ENCODE data around the gene MTMR1. TPM values are rescaled to one million over a fixed set of nuclear protein-coding genes. Genes with fewer than 3 reads are reported as not detected.

MTMR1 gene
- total RNA-seq, 2 experiments from 2014 or later = 41.1 to 41.2 TPM

DNA sequence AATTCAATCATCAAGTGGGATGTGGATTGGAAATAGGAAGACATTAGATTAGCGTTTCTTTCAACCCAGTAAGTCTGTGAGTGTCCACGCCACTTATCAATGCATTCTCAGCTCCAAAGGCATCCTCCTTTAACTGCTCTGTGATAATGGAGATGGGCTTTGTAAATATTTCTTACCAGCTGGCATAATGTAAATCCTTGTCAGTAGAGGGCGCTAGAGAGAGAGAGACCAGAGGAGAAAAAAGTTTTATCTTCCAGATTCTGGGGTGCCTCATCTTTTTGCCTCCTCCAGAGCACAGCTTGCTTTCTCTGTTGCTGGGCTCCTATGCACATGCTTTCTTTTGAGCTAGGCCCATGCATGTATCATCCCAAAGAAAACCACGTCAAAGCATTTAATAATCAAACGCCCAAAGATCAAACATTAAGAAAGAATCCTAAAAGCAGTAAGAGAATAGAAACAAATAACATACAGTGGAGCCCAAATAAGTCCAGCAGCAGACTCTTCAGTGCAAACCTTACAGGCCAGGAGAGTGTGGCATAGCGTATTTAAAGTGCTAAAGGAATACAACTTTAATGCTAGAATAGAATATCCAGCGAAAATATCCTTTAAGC lies 9.6 kb upstream of the MTMR1 start:
- POLR2A ChIA-PET = interaction anchor here (1.0 kb wide), 1 partner anchor 10 kb away, joined by 6 read pairs; the partner anchor contains the start of gene MTMR1

DNA sequence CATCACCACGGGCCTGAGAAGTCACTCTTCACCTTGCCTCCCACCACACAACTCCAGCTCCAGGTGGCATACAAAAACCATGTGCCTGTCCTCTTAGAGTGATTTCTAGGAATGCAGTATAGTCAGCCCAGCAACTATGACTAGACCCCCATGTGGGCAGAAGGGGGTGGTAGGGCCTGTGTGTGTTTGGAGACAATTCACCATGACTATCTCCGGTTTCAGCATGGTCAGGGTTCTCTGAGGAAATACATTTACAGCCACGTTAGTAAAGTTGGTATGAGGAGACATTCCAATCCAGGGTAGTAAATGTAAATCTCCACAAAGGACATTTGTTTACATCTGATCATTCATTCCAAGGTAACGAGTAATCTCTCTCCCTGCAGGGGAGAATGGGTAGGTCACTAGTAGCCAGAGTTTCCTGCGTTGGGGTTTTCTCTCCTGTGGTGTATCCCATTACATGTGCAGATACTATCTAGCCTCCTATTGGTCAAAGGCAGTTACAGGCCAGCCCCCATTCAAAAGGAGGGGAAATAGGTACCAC lies 4.2 kb upstream of the MTMR1 start:
- Mint-ChIP-seq H3K4me1 (peaks cover 20% of the 10 kb centered on the region), H3K4me3 (no peak overlapping the region), H3K27ac (no peak overlapping the region), H3K9me3 (no peaks in the 10 kb centered on the region), H3K27me3 (no peaks in the 10 kb centered on the region), H3K36me3 (peaks cover 5% of the 10 kb centered on the region)
- POLR2A ChIA-PET = no interaction called here
- no peak for ATAC-seq (ENCODE audit: low read depth)
- DNase-seq = no peak

More for the DNA sequence above, 9.6 kb upstream of the MTMR1 start:
- Mint-ChIP-seq H3K36me3 (no peaks in the 10 kb centered on the region), H3K27me3 (no peaks in the 10 kb centered on the region), H3K4me1 (peaks cover 2% of the 10 kb centered on the region), H3K27ac (no peak overlapping the region), H3K9me3 (no peaks in the 10 kb centered on the region), H3K4me3 (no peak overlapping the region)
- ATAC-seq (ENCODE audit: low read depth) (peak; percentile 50), DNase-seq (no peak)

DNA sequence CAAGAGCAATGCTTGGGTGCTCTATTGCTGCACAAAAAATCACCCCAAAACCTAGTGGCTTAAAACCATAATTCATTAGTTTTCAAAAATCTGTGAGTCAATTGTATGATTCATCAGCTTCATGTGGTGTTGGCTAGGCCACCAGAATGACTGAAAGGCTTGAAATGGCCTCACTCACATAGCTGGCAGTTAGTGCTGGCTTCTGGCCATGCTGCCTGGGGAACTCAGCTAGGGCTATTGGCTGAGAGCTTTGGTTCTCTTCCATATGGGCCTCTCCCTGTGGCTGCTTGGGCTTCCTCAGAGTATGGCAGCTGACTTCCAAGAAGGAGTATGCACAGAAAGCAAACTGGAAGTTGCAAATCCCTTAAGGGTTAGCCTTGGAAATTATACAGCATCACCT lies 3.1 kb upstream of the MTMR1 start:
- DNase-seq (no peak), ATAC-seq (ENCODE audit: low read depth) (no peak)
- Mint-ChIP-seq H3K36me3 (peaks cover 7% of the 10 kb centered on the region), H3K4me1 (peaks cover 26% of the 10 kb centered on the region), H3K27ac (no peak overlapping the region), H3K4me3 (no peak overlapping the region), H3K9me3 (no peaks in the 10 kb centered on the region), H3K27me3 (no peaks in the 10 kb centered on the region)
- POLR2A ChIA-PET = no interaction called here

DNA sequence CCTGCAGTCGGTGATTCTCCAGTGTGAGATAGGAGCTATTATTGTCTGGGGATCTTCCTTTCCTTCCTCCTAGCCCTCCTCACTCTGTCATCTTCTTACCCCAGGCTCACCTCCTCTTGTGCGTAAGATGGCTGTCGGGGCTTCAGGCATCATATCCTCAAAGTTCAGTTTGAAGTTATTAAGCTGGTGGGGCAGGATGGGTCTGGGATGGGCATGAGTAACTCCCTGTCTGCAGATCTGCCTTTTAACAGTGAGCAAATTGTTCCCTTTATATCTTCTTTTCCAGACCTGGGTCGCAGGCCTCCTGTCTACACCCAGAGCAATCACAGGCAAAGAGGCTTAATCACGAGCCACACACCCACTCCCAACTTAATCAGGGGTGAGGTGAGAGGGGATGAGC lies 900 bp upstream of the MTMR1 start:
- Mint-ChIP-seq H3K9me3 (no peaks in the 10 kb centered on the region), H3K27me3 (no peaks in the 10 kb centered on the region), H3K4me1 (peaks cover 46% of the 10 kb centered on the region), H3K27ac (peak overlapping the region; percentile 91), H3K4me3 (peak overlapping the region; percentile 90), H3K36me3 (peaks cover 13% of the 10 kb centered on the region)
- POLR2A ChIA-PET = interaction anchor here (0.7 to 2.4 kb wide), 3 partner anchors 21 to 754 kb away, joined by 3 to 7 read pairs (median 4); partner anchors contain the start of gene EOLA2
- ATAC-seq (ENCODE audit: low read depth) (no peak), DNase-seq (no peak)

DNA sequence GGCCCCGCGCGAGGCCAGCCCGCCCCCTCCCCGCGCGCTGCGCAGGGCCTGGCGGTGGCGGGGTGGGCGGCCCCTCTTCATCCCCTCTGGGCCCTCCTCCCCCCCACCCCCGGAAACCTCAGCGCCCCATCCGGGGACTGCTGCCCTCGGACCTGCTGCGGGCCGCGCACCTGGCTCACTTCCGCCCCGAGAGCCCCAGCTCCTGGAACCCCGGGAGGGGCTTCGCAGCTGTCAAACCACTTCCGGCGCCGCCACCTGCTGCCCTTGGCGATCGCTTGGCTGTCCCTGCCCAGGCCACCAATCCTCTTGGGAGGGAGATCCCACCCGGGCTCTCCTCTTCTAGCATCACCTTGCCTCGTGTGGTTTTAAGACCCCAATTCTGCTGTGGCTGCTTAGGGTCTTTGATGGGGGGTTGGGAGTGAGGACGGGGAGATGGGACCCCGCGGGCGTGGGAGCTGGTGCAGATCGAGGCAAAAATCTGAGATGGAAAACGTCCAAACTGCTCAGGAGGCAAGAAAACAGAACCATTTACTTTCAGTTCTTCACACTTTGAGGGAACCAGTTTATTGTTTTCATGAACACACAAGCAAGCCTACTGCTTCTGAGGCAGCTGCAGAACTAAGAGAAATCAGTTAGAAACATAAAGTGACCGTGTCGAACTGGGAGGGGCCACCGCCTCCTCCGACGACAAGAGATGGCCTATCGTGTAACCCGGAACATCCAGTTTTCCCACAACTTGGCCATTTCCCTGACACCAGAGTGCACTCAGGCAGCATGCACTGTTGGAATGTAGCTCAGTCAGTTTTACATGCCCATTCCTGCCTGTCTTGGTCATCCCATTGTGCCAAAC lies 754 bp downstream of the MTMR1 start:
- H3K4me3 Mint-ChIP-seq = peak overlapping the region; percentile 80
- ATAC-seq (ENCODE audit: low read depth) = peak; percentile 70
- no peaks in the 10 kb centered on the region for H3K27me3 Mint-ChIP-seq
- H3K36me3 Mint-ChIP-seq = peaks cover 13% of the 10 kb centered on the region
- no peaks in the 10 kb centered on the region for H3K9me3 Mint-ChIP-seq
- peak overlapping the region; percentile 89 for H3K27ac Mint-ChIP-seq
- peak; percentile 78 for DNase-seq
- POLR2A ChIA-PET = interaction anchor here (0.6 to 2.4 kb wide), 8 partner anchors 9 to 755 kb away, joined by 3 to 7 read pairs (median 4); partner anchors contain the start of genes EOLA2 and VMA21
- peaks cover 46% of the 10 kb centered on the region for H3K4me1 Mint-ChIP-seq

DNA sequence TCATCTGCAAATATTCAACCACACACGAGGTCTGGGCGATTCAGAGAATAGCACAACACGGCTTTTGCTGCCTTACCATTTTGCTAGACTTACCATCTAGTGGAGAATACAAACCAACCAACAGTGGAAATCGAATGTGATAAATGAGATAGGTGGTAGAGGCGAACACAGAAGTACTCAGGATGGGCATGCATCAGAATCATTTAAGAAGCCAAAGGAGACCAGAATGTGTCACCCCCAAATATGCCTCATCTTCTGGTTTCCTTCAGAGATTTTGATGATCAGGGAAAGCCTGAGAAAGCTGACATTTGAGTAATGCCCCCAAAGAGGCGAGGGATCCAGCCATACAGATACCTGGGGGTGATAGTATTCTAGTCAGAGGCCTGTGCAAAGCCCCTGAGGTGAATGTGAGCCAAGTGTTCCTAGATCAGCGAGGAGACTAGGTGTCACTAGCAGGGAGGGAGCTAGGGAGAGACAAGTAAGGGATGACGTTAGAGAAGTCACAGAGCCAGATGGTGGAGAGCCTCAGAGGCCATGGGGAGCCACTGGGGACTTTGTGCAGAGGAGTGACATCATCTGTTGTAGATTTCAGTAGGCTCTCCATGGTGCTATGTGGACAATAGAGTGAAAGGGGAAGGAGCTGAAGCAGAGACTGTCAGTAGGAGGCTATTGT lies 1.7 kb downstream of the MTMR1 start:
- peaks cover 13% of the 10 kb centered on the region for H3K36me3 Mint-ChIP-seq
- POLR2A ChIA-PET = interaction anchor here (0.6 to 2.4 kb wide), 3 partner anchors 20 to 756 kb away, joined by 3 to 7 read pairs (median 4); partner anchors contain the start of gene EOLA2

DNA sequence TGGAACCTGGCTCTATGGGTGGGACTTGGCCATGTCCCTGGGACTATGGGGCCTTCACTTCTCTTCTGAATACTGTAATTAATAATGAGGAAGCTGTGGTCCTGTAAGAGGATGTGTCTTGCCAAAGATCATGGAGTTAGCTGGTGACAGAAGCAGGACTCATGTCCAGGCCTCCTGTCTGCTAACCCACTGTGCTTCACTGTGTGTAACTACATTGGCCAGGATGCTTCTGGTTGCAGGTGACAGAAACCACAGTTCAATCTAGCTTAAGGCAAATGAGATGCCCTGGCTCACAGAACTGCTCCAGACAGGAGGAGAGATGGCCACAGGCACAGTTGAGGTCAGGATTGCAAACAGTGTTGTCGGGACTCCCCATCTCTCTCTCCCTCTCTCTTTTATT lies 3.1 kb downstream of the MTMR1 start:
- Mint-ChIP-seq H3K27ac (peak overlapping the region; percentile 89), H3K9me3 (no peaks in the 10 kb centered on the region), H3K4me3 (peak overlapping the region; percentile 80), H3K4me1 (peaks cover 38% of the 10 kb centered on the region), H3K36me3 (peaks cover 17% of the 10 kb centered on the region), H3K27me3 (no peaks in the 10 kb centered on the region)
- no peak for ATAC-seq (ENCODE audit: low read depth)
- POLR2A ChIA-PET = no interaction called here
- no peak for DNase-seq

More for the DNA sequence above, 1.7 kb downstream of the MTMR1 start:
- ATAC-seq (ENCODE audit: low read depth) = peak; percentile 7
- no peaks in the 10 kb centered on the region for H3K27me3 Mint-ChIP-seq
- peaks cover 41% of the 10 kb centered on the region for H3K4me1 Mint-ChIP-seq
- no peaks in the 10 kb centered on the region for H3K9me3 Mint-ChIP-seq
- H3K27ac Mint-ChIP-seq = peak overlapping the region; percentile 89
- DNase-seq = no peak
- H3K4me3 Mint-ChIP-seq = peak overlapping the region; percentile 80

DNA sequence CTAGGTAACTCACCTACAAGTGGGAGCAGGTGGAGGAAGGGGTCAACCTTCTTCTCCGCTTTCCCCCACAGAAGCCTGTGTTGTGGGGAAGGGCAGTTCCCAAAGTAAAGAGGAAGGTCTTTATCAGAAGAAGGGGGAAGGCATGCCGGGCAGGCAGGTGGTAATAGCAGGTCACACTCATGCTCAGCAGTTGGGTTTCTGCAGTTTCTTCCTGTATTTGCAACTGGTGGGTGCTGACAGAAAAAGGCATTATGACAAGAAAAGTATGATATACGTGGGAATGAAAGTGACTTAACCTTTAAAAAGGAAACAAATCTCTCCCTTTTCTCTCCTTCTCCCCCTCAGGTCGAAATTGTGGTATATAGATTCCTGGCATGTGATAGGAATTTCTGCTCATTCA lies 3.7 kb downstream of the MTMR1 start:
- H3K4me3 Mint-ChIP-seq = peak overlapping the region; percentile 80
- H3K36me3 Mint-ChIP-seq = peaks cover 19% of the 10 kb centered on the region
- ATAC-seq (ENCODE audit: low read depth) (no peak), DNase-seq (no peak)
- no peaks in the 10 kb centered on the region for H3K9me3 Mint-ChIP-seq
- POLR2A ChIA-PET = no interaction called here
- H3K4me1 Mint-ChIP-seq = peaks cover 34% of the 10 kb centered on the region
- H3K27ac Mint-ChIP-seq = peak overlapping the region; percentile 89
- H3K27me3 Mint-ChIP-seq = no peaks in the 10 kb centered on the region

DNA sequence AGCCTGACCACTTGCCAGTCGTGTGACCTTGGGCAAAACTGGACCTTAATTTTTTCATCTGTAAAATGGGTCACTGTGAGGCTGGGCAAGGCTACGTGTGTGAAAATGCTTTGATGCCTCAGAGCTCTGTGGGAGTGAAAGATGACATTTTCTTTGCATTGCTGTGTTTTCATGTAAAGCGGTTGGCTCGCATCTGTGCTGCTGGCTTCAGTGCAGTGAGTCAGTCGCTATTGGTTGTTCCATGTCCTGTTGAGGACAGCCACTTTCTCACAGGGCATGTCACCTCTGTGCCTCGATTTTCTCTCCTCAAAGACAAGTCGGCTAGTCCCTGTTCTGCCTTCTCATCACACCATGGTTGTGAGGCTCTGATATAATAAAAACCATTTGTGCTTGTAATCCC lies 4.4 kb downstream of the MTMR1 start:
- no peaks in the 10 kb centered on the region for H3K27me3 Mint-ChIP-seq
- DNase-seq = no peak
- POLR2A ChIA-PET = no interaction called here
- H3K36me3 Mint-ChIP-seq = peaks cover 19% of the 10 kb centered on the region
- H3K9me3 Mint-ChIP-seq = no peaks in the 10 kb centered on the region
- ATAC-seq (ENCODE audit: low read depth) = no peak
- H3K27ac Mint-ChIP-seq = peak overlapping the region; percentile 34
- no peak overlapping the region for H3K4me3 Mint-ChIP-seq
- peaks cover 28% of the 10 kb centered on the region for H3K4me1 Mint-ChIP-seq

DNA sequence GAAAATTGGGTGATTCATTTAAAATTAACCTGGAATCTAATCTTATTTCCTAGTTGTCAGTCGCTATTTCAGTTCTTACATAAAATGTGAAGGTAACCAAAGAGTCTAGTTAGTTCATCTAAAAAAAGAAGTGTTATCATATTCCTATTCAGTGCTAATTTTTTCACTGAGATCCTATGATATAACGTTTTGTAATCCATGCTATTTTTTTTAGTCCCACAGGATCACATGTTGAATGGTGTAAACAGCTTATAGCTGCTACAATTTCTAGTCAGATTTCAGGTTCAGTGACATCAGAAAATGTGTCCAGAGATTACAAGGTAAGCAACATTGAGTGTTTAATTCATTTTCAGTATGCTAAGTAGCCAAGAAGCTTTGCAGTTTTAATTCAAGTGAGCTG lies 5.8 kb downstream of the MTMR1 start:
- POLR2A ChIA-PET = no interaction called here
- ATAC-seq (ENCODE audit: low read depth) = no peak
- H3K9me3 Mint-ChIP-seq = no peaks in the 10 kb centered on the region

DNA sequence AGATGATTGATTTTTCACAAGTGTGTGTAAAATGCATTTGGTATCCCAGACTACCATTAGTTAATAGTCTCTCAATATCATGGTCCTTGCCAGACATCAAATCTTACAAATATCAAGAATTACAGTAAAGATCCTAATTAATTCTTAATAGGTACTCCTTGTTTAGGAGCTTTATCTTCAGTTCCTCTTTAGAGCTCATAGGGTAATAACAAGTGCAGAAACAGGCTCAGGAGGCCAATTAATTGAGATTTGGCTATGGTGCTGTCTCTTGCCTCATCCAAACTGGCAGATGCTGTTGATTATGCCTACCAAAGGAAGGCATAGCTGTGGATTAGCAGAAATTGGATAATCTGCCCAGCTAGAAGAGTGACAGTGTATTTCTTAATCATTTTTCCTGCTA lies 6.9 kb downstream of the MTMR1 start:
- H3K4me1 Mint-ChIP-seq = peaks cover 29% of the 10 kb centered on the region
- peaks cover 2% of the 10 kb centered on the region for H3K9me3 Mint-ChIP-seq
- H3K4me3 Mint-ChIP-seq = no peak overlapping the region
- H3K36me3 Mint-ChIP-seq = peaks cover 36% of the 10 kb centered on the region
- DNase-seq (no peak), ATAC-seq (ENCODE audit: low read depth) (no peak)
- H3K27ac Mint-ChIP-seq = no peak overlapping the region
- POLR2A ChIA-PET = no interaction called here
- H3K27me3 Mint-ChIP-seq = no peaks in the 10 kb centered on the region

More for the DNA sequence above, 5.8 kb downstream of the MTMR1 start:
- Mint-ChIP-seq H3K27ac (no peak overlapping the region), H3K4me1 (peaks cover 28% of the 10 kb centered on the region), H3K36me3 (peaks cover 28% of the 10 kb centered on the region), H3K27me3 (no peaks in the 10 kb centered on the region), H3K4me3 (no peak overlapping the region)
- no peak for DNase-seq

DNA sequence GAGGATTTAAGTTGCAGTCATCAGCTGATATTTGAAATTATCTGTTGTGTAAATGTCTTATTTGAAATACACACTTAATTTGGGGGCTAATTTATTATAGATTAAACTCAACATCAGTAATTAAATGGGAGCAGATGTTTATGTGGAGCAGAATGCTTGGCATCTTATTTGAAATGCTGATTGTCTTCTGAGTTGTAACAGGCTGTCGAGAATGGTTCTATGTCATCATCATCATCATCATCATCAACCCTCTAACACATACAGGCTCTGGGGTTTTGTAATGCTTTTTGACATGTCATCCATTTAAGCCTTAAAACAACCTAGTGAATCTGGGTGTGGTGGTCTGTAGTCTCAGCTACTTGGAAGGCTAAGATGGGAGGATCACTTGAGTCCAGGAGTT lies 8.2 kb downstream of the MTMR1 start:
- POLR2A ChIA-PET = no interaction called here
- H3K36me3 Mint-ChIP-seq = peaks cover 37% of the 10 kb centered on the region
- H3K9me3 Mint-ChIP-seq = peaks cover 5% of the 10 kb centered on the region
- H3K27me3 Mint-ChIP-seq = no peaks in the 10 kb centered on the region
- DNase-seq (no peak), ATAC-seq (ENCODE audit: low read depth) (no peak)
- H3K27ac Mint-ChIP-seq = no peak overlapping the region
- H3K4me1 Mint-ChIP-seq = peaks cover 19% of the 10 kb centered on the region
- H3K4me3 Mint-ChIP-seq = no peak overlapping the region

All from activated naive CD8-positive, alpha-beta T cell treated with anti-CD3 and anti-CD28 coated beads, Interleukin-2, amount 10 ng/mL, durations not matched to agents 7 days and 5 days (primary cell).